HG02623 (cell line): ENCODE measurements around the gene FRMD1.

Source experiments
- ATAC-seq: cut with Tn5 transposase; IDR thresholded peaks from one replicate; pipeline ENCODE4 v1.9.1; 2021; ENCODE audit warnings: moderate library complexity; ENCODE audit not compliant: unreplicated experiment

Gene FRMD1

DNA sequence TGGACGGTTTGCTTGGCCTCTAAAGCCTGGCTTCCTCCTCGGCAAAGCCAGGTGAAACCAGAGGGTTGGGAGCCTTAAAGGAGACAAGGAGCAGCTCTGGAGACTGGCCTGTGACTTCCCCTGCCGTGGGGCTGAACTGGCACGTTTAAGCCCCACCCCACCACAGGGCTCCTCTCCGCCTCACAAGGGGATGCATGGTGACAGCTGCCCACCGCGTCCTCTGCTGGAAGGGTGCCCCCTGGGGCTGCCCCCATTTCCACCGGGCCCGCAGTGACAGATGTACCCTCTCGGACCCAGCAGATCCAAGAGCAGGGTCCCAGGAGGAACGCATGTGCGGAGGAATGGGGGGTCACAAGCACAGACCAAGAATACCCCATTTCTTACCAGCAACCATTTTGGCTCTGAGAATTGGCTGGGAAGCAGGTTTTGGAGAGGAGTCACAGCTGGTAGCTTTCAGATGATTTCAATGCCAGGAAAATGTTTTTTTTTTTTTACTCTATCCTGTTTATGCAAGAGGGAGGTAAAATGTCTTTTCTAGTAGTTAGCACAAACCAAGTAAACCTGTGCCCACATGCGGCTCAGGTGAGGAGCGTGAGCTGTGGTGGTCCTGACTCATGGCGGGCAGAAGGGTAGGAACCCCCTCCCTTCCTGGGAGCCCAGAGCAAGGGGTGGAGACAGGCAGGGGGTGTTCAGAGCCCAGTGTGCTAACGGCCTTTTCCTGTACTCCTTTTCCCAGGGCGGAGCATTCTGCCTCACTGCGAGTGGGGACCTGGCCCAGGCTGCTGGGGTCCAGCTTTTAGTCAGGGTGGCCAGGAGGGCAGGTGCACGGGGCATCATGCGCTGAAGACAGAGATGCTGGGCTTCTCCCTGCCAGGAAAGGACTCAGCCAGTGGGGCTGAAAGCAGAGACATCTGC is 33.0 kb downstream of the FRMD1 start:
- no peak for ATAC-seq

DNA sequence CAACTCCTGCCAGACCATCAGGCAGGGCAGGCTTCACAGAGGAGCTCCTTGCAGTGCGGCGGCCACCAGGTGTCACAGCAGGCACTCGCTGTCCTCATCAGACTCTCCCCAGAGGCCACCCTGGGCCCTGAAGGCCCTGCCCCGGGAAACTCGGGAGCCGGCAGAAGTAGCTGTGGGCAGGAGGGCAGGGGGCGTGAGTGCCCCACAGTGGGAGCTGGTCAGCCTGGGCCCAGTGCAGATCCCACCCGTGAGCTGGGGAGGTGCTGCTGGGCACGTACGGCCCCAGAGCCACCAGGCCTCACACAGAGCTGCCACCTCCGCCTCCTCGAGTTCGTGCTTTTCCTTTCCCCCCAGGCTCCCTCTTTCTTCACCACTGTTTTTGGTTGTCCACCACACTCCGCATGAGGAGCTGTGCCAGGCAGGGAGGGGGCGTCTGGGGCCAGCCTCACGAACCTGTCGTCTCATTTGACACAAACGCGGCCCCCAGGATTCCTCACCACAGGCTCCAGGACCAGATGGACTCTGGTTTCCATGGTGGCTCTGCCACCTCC is 33.8 kb downstream of the FRMD1 start:
- no peak for ATAC-seq

DNA sequence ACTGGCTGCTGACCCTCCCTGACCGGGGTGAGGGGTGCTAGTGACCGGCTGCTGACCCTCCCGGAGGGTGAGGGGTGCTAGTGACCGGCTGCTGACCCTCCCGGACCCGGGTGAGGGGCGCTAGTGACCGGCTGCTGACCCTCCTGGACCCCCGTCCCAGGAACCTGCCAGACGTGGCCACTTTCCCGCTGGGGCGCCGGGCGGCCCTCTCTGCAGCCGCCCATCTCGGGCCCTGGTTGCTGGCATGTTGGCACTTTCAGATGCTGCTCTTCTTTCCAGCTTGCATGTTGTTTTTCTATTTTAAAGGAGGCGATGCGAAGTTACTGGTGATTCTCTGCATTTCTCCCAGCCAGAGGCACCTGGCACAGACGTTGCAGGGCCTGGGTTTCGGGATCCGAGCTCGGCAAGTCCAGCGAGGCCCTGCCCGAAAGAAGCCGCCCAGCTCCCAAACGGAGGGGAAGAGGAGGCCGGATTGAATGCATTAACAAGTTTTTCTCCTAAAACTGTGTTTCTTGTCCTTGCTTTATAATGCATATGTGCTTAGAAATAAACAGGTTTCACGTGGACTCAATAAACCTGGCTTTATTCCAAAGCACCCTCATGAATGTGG is 34.4 kb downstream of the FRMD1 start:
- no peak for ATAC-seq

DNA sequence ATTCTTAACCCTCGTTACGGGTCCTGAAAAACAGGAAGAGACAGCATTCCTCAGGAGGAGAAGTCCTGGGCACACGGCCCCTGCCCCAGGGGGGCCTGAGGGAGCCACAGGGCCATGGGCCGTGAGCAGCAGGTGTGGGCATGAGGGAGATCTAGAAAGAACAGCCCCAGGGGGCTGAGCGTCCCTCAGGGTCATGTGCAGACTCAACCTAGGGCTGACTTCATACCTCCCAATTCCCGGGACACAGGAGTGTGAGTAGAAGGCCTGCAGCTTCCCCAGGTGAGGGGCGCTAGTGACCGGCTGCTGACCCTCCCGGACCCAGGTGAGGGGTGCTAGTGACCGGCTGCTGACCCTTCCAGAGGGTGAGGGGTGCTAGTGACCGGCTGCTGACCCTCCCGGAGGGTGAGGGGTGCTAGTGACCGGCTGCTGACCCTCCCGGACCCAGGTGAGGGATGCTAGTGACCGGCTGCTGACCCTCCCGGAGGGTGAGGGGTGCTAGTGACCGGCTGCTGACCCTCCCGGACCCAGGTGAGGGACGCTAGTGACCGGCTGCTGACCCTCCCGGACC is 35.1 kb downstream of the FRMD1 start:
- no peak for ATAC-seq

DNA sequence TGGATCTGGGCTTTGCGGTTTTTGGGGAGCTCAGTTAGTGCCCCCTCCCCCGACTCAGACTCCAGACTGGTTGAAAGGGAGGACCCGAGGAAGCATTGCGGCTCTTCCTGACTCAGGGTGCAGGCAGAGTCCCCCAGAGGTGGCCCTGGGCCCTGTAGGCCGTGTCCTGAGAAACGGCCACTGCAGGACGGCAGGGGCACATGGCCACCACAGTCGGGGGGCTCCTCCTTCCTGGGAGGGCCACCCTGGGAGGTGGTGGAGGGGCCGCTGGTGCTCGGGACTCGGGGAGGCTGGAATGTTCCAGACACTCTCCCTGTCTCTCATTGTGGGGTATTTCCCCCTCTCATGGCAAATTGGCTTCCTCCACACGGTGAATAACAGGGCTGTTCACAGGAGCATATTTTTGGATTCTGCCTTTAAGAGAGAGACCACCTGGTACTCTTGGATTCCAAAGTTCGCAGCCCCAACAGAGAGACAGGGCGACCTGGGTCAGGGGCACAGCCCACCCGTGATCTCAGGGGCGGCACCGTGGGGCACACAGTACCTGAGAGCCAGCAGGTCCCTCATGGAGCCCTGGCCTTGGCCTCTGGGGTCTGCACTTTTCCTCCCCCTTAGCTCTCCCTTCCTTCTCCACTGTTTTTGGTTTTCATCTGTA is 35.7 kb downstream of the FRMD1 start:
- no peak for ATAC-seq

DNA sequence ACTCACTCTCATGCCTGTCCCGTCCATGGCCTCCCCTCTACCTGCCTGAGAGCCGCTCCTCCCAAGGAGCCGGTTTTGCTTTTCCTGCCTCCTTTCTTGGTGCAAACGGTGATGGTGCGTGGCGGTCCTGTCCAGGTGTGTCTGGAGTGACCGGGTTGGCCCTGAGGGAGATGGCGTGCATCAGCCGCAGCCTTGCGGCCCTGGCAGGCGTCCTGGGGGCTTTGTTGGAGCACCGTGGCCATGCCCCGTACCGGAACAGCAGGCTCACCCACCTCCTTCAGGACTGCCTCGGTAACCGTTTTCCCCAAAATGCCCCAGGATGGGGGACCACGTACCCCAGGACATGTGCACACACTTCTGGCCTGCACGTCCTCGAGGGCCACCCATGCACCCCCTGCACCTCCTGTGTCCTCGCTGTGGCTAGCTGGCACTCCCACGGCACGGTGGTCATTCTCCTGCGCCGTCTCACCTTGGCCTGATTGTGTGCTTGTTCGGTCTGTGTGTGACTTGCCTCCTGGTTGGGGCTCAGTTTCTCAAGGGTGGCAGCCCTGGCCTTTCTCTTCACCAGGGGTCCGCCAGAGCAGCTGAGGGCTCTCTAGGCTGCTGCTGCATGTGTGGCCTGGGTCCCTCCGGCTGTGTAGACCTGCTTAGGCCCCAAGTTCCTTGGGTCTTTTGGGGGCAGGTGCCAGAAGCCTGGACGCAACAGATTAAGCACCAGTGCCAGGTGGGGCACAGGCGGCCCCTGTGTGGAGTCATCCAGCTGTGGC is 36.4 kb downstream of the FRMD1 start:
- ATAC-seq = no peak

DNA sequence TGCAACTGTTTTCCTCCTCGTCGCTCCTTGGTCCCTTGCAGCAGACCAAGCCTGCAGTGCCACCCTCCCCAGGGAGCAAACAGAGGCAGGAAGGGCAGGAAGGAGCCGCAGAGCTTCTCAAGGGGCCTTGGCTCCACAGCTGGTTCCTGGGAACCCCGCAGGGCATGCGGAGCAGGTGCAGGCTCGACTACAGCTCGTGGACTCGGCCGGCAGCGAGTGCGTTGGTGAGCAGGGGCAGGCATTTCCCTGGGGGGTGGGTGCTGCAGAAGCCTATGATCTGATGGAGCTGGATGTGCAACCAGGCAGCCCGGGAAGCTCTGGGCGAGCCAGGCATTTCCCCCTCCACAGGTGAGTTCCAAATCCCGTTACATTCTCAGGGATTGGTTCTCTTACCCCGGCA is 37.1 kb downstream of the FRMD1 start:
- ATAC-seq = no peak

DNA sequence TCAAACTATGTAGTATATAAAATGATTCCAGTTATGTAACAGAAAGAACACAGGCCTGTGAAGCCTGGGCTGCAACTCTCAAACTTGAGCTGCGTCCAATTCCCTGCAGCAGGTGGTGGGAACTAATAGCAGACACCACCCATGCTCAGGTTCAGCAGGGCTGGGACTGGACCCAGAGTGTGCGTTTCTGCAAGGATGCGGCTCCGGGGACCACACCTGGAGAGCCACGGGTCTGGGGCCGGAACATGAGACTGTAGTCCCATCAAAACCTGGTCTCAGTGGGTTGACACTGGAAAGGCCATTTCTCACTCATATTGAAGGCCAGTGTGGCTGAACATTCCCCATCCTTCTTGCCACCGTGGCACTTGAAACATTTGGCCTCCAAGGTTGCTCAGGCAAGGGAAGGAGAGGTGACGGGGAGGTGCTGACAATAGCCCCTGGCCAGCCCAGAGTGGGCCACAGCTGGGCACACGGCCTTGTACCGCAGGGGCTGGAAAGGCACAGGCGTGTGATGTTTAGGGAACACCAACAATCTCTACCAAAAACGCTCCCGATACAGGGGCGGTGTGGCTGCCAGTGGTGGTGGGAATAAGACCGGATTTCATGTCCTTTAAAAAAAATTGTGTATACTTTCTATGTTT is 38.0 kb downstream of the FRMD1 start:
- no peak for ATAC-seq

DNA sequence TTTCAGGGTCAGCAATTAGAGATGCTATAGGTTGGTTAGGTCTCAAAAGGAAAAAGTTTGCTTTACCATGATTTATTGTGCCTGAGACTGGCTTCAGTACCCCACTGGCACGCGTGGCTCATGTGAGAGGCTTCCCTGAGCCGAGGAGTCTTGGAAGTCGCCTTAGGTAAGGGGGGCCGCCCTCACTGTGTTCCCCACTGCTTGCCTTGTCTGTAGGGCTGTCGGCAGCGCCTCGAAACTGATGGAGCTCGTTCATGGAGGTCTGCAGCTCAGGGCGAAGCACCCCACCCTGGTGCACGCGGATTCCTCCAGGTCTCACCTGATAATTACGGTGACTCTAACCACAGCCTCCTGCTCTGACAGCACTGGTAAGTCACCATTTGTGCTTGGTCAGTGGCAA is 39.2 kb downstream of the FRMD1 start:
- no peak for ATAC-seq

DNA sequence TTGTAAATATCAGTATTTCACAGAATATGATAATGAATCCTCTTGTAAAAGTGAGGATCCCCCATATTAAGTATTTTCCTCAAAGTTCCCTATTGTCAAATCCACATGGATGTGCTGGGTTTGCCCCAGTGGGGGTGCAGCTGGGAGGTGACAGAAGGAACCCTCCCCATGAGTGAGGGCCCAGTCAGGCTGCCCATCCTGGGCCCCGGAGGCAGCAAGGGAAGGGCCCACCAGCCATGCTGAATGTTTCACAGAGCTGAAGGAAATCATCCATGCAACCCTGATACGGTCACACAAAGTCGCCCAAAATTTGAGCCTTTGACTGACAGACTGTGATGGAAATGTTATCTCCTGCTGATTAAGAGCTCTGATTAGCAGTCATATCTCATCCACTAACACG is 39.7 kb downstream of the FRMD1 start:
- ATAC-seq = no peak

DNA sequence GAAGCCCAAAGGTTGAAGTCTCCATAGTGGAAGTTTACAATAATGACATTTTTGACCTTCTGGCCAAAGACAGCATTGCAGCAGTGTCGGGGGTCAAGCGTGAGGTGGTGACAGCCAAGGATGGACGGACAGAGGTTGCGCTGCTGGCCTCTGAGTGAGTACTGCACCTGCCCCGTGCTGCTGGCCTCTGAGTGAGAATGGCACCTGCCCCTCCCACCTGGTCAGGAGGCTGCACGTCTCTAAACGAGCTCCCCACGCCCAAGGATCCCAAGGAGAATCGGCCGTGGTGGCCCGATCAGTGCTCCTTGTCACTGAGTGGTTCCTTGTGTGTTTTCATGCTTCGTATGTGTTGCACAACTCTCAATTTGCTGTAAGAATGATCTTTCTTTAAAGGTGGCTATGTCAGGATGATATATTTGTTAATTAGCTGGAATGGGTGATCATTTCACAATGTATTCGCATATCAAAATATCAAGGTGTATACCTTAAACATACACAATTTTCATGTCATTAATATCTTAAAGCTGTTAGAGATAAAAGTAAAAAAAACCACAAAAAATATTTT is 40.4 kb downstream of the FRMD1 start:
- no peak for ATAC-seq

DNA sequence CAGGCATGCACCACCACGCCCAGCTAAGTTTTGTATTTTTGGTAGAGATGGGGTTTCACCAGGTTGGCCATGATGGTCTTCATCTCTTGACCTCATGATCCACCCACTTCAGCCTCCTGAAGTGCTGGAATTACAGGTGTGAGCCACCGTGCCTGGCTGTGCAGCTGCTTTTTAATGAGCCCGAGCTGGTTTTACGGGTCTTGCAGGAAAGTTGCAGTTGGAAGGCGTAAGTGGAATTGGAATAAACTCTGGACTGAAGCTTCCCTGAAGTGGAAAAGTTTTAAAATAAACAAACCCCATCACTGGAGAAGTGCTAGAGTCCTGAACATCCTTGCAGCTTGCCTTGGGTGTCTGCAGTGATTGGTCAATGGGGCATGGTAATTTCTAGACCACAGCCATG is 41.2 kb downstream of the FRMD1 start:
- no peak for ATAC-seq

DNA sequence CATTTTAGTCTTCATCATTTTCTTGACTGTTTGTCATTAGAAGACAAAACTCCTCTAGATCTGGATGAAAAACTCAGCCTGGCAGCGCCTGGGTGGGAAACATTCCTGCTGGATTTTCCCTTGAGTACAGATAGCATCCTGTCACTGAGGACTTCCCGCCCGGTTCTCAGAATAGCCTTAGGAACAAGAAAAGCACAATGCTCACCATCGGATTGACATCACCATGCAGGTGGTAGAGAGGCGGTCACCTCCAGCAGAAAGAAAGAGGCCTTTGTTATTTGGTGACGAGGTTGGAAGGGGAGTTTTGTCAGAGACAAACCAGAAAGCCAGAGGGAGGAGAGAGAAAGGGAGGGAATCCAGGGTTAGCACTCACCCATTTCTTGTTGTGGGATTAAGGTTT is 41.8 kb downstream of the FRMD1 start:
- ATAC-seq = no peak

DNA sequence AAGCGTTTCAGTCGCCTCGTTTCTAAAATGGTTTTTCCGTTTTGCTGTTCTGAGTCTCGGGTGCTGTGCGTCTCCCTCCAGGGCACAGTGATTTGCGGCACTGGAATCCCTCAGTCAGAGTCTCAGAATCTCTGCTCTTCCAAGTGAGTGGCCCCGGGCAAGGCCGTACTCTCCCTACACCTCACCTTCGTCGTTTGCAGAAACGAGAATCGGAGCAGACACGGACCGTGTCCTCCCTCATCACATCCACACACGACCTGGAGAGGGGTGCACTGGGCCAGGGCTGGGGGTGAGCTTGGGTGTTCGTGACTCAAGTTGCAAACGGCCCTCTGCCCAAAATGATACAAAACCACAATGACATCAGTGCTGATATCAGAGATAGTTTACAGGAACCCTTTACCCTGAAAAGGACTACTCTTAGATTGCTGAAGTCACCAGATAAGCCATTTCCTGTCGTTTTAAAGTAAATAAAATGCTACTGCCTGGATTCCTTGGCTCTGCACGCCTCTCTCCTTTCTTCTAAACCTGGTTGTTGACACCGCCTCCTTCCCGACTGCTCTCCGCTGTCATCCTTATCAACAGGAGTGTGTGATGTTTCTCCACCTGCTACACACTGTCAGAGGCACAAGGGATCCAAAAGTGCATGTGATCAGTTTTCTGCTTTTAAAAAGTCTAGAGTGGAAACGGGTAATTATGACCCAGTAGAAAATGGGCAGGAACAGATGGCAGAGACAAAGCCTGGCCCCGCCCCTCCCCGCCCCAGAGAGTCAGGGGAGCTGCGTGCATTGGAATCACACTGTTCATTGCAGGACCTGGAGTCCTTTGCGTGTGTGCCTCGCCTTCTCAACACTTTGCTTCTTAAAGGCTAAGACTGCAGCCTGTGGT is 43.1 kb downstream of the FRMD1 start:
- no peak for ATAC-seq

DNA sequence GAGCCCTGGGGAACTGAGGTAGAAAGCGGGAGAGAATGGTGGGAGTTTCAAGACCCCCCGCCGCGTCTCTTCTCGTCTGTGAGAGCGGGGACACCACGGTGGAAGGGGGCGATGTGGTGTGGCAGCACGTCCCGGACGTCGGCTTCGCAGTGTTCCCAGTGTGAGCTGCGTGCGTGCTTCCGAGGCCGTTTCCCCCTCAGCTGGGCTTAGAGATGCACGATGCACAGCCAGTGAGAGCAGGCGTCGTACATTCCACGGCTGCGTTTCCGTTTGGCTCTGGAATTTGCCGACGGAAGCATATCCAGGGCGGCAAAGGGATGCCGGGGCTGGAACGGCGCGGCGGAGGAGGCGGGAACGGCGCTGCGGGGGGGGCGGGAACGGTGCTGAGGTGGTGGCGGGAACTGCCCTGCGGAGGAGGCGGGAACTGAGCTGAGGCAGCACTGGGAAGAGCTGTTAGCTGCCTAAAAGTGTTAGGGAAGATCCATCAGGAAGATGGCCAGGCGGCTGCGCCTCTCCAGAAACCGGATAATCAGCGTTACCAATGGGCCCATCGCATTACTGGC is 43.8 kb downstream of the FRMD1 start:
- no peak for ATAC-seq

DNA sequence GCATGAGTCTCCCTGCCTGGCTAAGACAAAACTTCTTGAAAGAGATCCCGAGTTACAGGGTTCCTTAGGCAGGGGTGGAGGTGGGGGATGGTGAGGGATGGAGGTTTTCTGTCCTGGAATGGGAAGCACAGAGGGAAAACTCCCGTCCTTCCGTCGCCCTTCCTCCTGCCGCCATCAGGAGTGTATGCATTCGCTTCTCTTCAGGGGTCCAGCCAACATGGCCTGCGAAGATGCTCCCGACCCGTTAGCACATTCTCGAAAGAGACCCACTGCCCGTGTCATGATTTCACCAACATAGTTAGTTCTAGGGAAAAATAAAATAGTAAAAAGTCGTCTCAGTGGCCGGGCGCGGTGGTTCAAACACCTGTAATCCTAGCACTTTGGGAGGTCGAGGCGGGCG is 44.5 kb downstream of the FRMD1 start:
- ATAC-seq = no peak

DNA sequence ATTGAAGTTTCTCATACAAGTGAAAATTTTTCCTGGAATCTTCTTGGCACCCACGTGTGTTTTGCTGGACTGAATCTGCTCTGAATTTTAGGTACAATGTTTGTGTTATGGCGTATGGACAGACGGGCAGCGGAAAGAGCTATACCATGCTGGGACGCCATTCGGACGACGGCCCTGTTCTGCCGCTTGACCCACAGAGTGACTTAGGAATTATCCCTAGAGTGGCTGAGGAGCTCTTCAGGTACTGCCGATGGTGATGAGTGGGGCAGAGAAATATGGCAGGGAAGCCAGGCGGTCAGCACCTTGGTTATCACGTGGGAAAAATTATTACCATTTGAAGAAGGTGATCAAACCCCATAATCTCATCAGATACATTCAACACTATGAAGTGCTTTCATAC is 45.2 kb downstream of the FRMD1 start:
- ATAC-seq = no peak

DNA sequence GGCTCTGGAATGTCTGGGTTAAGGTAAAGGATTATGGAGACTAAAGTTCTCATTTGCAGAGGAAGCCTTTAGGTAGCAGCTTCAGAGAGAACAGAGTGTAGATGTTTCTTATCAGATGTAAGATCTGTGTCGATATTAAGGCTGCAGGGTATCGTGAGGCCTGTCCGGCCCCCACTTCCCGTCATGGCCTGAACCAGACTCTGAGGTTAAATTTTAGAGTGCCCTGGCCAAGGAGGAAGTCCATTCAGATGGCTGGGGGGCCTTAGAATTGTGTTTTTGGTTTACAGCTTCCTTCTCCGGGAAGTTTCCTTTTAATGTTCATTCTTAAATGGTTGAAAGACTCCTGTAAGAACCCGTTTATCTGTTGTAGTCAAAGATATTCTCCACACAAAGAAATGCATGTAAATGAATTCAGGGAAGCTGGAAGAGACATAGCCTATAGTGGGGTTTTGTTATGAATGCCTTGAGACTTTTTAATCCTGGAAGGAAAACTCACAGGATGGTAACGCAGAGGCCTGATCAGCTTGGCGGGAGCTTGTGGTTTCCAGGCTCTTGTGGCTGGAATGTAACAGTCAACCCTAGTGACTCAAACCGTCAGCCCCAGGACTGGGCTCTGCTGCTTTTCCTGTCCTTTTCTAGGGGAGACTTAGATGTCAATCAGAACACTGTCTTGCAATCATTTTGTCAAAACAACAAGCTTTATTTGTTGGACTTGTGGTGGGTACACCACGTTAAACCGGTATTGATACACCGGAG is 46.8 kb downstream of the FRMD1 start:
- no peak for ATAC-seq
